ENCODE results near the gene PRMT3. TPM values are rescaled to one million over a fixed set of nuclear protein-coding genes. Genes with fewer than 3 reads are reported as not detected.

The PRMT3 gene
- total and polyA plus RNA-seq, 2 donors (not counting 3 experiments of a cell fraction or from before 2014, with no cell fraction given) = 6.2 to 13.3 TPM

DNA sequence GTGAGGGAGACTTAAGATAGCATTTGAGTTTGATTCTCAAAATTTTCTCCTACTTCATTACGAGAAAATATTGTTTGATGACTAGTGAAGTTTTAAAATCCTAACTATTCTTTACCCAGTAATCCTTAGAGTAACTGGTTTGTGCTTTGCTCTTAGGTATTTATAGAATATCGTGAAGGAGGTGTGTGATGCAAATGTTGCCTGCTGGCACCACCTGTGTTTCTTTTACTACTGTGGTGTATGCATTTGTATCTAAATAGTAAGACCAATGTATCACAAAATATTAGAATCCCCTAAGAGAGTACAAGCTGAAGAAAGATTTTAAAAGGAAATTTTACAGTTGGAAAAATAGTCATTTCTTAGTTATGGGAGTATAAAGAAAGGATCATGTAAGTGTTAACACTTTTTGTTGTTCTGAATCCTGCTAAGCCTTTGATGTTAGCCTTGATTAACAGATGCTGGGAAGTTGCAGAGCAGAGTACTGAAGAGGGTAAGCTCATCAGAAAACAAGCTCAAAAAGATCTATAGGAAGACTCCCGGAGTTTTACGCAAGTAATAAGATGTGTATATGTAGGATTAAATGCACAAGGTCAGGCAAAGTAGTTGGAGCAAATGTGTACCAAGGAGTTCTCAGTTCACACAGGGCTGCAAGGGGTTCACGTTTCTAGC is 109.7 kb downstream of the PRMT3 start:
- ChIA-PET CTCF (interaction anchor here (1.1 to 1.2 kb wide), 2 partner anchors 11 to 100 kb away, joined by 3 to 4 read pairs; no protein-coding TSS in a partner anchor), POLR2A (no interaction called here)
- Histone ChIP-seq H3K79me2 (ENCODE audit: control insufficient read depth, insufficient read depth, low read length) (no peaks in the 10 kb centered on the region), H4K20me1 (replicated peaks; ENCODE audit: control insufficient read depth, extremely low read depth, insufficient read depth, low read length) (no peaks in the 10 kb centered on the region), H3K27me3 (ENCODE audit: control insufficient read depth in 2 of 2, insufficient read depth in 2 of 2, low read length in 2 of 2) (no peaks in the 10 kb centered on the region), H3K4me2 (ENCODE audit: insufficient read depth, low read length) (no peak overlapping the region), H3K4me3 (replicated peaks in 1 of 3; ENCODE audit: insufficient read depth in 1 of 3, low read depth in 1 of 3, low read length in 3 of 3) (no peak overlapping the region), H3K27ac (ENCODE audit: insufficient read depth, low read depth, low read length) (no peak overlapping the region), H3K9me1 (replicated peaks; ENCODE audit: control insufficient read depth, extremely low read depth, insufficient read depth, low read length) (no peaks in the 10 kb centered on the region), H2AFZ (ENCODE audit: low read depth, low read length) (no peak overlapping the region), H3K36me3 (ENCODE audit: control insufficient read depth in 2 of 2, extremely low read depth in 1 of 2, insufficient read depth in 2 of 2, low read length in 2 of 2) (no peaks in the 10 kb centered on the region), H3K4me1 (ENCODE audit: control insufficient read depth, extremely low read depth, insufficient read depth, low read length) (no peaks in the 10 kb centered on the region), H3K9ac (replicated peaks; ENCODE audit: extremely low read depth, insufficient read depth, low read length) (no peak overlapping the region), H3K9me3 (replicated peaks; ENCODE audit: control insufficient read depth, insufficient read depth, low read length) (no peaks in the 10 kb centered on the region)
- intact Hi-C loops (cut with micrococcal nuclease) (no loop called here), dilution Hi-C loops (cut with MboI; ENCODE audit: extremely low pct_ligation_motif_present, low sequenced_read_pairs) (no loop called here)
- DNase-seq (ENCODE audit: low read depth, low spot score) (no peak), FAIRE-seq (no peak)
- TF ChIP-seq POLR2A (IDR thresholded peaks at IDR 0.05; ENCODE audit: low read depth, low read length) = no peak
- no peak for TF ChIP-seq FOS (IDR thresholded peaks at IDR 0.05; ENCODE audit: borderline replicate concordance, insufficient read depth, low read length)
- no peak for TF ChIP-seq MYC (IDR thresholded peaks at IDR 0.05; ENCODE audit: low read depth, low read length)
- TF ChIP-seq EZH2 (IDR thresholded peaks at IDR 0.05; ENCODE audit: borderline replicate concordance, low read depth, low read length, severe bottlenecking) = no peak
- no peak for TF ChIP-seq JUN (IDR thresholded peaks at IDR 0.05; ENCODE audit: borderline replicate concordance, insufficient read depth, insufficient read length, low read depth)
- TF ChIP-seq GATA2 (IDR thresholded peaks at IDR 0.05; ENCODE audit: insufficient read depth, insufficient read length, low read depth, low read length) = no peak
- no TSS peak for BruUV-seq (replicated peaks)

DNA sequence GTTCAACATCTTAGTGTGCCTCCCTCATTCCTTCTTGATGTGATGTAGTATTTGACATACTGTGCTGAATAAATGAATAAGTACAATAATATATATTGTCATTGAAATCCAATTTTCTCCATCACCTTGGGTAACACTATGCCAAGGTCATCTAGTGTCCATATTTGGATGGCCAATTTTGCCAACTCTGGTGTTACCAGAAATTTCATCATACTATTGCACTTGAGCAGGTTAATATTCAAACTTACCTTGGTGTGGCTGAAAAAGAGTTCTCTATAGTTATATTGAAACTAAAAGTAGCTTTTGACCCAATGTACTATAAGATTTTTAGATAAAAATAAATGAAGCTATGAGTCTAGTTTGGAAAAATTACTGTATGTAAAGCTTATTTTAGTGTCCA is 113.7 kb downstream of the PRMT3 start:
- H3K9me3 ChIP-seq (replicated peaks; ENCODE audit: control insufficient read depth, insufficient read depth, low read length) = no peaks in the 10 kb centered on the region
- no peak for DNase-seq (ENCODE audit: low read depth, low spot score)
- H4K20me1 ChIP-seq (replicated peaks; ENCODE audit: control insufficient read depth, extremely low read depth, insufficient read depth, low read length) = no peaks in the 10 kb centered on the region
- H3K4me3 ChIP-seq (replicated peaks in 1 of 3; ENCODE audit: insufficient read depth in 1 of 3, low read depth in 1 of 3, low read length in 3 of 3) = no peak overlapping the region
- ChIA-PET POLR2A (no interaction called here), CTCF (interaction anchor here (1.0 to 1.1 kb wide), 3 partner anchors 11 to 58 kb away, joined by 3 to 4 read pairs (median 3); no protein-coding TSS in a partner anchor)
- no peaks in the 10 kb centered on the region for H3K27me3 ChIP-seq (ENCODE audit: control insufficient read depth in 2 of 2, insufficient read depth in 2 of 2, low read length in 2 of 2)
- H3K27ac ChIP-seq (ENCODE audit: insufficient read depth, low read depth, low read length) = no peak overlapping the region
- H3K36me3 ChIP-seq (ENCODE audit: control insufficient read depth in 2 of 2, extremely low read depth in 1 of 2, insufficient read depth in 2 of 2, low read length in 2 of 2) = no peaks in the 10 kb centered on the region
- dilution Hi-C loops (cut with MboI; ENCODE audit: extremely low pct_ligation_motif_present, low sequenced_read_pairs) = no loop called here
- intact Hi-C loops (cut with micrococcal nuclease) = no loop called here
- H3K79me2 ChIP-seq (ENCODE audit: control insufficient read depth, insufficient read depth, low read length) = no peaks in the 10 kb centered on the region
- H3K9ac ChIP-seq (replicated peaks; ENCODE audit: extremely low read depth, insufficient read depth, low read length) = no peak overlapping the region
- H2AFZ ChIP-seq (ENCODE audit: low read depth, low read length) = no peak overlapping the region
- H3K4me2 ChIP-seq (ENCODE audit: insufficient read depth, low read length) = no peak overlapping the region
- no TSS peak for BruUV-seq (replicated peaks)
- TF ChIP-seq POLR2A (IDR thresholded peaks at IDR 0.05; ENCODE audit: low read depth, low read length) (no peak), JUN (IDR thresholded peaks at IDR 0.05; ENCODE audit: borderline replicate concordance, insufficient read depth, insufficient read length, low read depth) (no peak), GATA2 (IDR thresholded peaks at IDR 0.05; ENCODE audit: insufficient read depth, insufficient read length, low read depth, low read length) (no peak), MYC (IDR thresholded peaks at IDR 0.05; ENCODE audit: low read depth, low read length) (no peak), POLR2AphosphoS5 (IDR thresholded peaks at IDR 0.05; ENCODE audit: insufficient read depth, low read depth, low read length) (no peak), FOS (IDR thresholded peaks at IDR 0.05; ENCODE audit: borderline replicate concordance, insufficient read depth, low read length) (no peak), EZH2 (IDR thresholded peaks at IDR 0.05; ENCODE audit: borderline replicate concordance, low read depth, low read length, severe bottlenecking) (no peak)
- TF ChIP-seq, protein P1, sequence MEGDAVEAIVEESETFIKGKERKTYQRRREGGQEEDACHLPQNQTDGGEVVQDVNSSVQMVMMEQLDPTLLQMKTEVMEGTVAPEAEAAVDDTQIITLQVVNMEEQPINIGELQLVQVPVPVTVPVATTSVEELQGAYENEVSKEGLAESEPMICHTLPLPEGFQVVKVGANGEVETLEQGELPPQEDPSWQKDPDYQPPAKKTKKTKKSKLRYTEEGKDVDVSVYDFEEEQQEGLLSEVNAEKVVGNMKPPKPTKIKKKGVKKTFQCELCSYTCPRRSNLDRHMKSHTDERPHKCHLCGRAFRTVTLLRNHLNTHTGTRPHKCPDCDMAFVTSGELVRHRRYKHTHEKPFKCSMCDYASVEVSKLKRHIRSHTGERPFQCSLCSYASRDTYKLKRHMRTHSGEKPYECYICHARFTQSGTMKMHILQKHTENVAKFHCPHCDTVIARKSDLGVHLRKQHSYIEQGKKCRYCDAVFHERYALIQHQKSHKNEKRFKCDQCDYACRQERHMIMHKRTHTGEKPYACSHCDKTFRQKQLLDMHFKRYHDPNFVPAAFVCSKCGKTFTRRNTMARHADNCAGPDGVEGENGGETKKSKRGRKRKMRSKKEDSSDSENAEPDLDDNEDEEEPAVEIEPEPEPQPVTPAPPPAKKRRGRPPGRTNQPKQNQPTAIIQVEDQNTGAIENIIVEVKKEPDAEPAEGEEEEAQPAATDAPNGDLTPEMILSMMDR (IDR thresholded peaks at IDR 0.05; ENCODE audit: extremely low read depth in 1 of 2, insufficient read depth in 1 of 2, low read depth in 1 of 2, low read length in 2 of 2) = no peak
- TF ChIP-seq, protein P2, sequence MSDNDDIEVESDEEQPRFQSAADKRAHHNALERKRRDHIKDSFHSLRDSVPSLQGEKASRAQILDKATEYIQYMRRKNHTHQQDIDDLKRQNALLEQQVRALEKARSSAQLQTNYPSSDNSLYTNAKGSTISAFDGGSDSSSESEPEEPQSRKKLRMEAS (IDR thresholded peaks at IDR 0.05; ENCODE audit: insufficient read depth, insufficient read length) = no peak
- no peaks in the 10 kb centered on the region for H3K4me1 ChIP-seq (ENCODE audit: control insufficient read depth, extremely low read depth, insufficient read depth, low read length)
- no peaks in the 10 kb centered on the region for H3K9me1 ChIP-seq (replicated peaks; ENCODE audit: control insufficient read depth, extremely low read depth, insufficient read depth, low read length)
- no peak for FAIRE-seq
